WTC11 (cell line): ENCODE results near the gene SNRPA.

Experiments
- E2F4 ChIP-seq: sonication (generic); formaldehyde crosslinking; IDR thresholded peaks from 2 replicates; pipeline ENCODE4 v1.8.1; 2022; ENCODE audit warnings: low read depth, mild to moderate bottlenecking, moderate library complexity, missing genetic modification reagents, borderline replicate concordance
- FOXP1 ChIP-seq: sonication (generic); formaldehyde crosslinking; IDR thresholded peaks from 2 replicates; pipeline ENCODE4 v1.8.0; 2022; ENCODE audit warnings: missing genetic modification reagents, mild to moderate bottlenecking, moderate library complexity, borderline replicate concordance
- HMGA2 ChIP-seq: fragments of 250-450 bp; sonication (Bioruptor Pico); IDR thresholded peaks from 2 replicates; pipeline ENCODE4 v1.4.0; 2021; ENCODE audit warnings: mild to moderate bottlenecking, moderate library complexity
- MAX ChIP-seq: sonication (generic); formaldehyde crosslinking; IDR thresholded peaks from 2 replicates; pipeline ENCODE4 v1.8.0; 2022; ENCODE audit warnings: mild to moderate bottlenecking, missing genetic modification reagents
- MYBL2 ChIP-seq: sonication (generic); formaldehyde crosslinking; IDR thresholded peaks from 2 replicates; pipeline ENCODE4 v1.8.1; 2023; ENCODE audit warnings: mild to moderate bottlenecking, moderate library complexity, missing genetic modification reagents
- NR2C2 ChIP-seq: sonication (generic); formaldehyde crosslinking; IDR thresholded peaks from 2 replicates; pipeline ENCODE4 v1.8.0; 2022; ENCODE audit warnings: mild to moderate bottlenecking, missing genetic modification reagents
- ZNF219 ChIP-seq: sonication (generic); formaldehyde crosslinking; IDR thresholded peaks from 2 replicates; pipeline ENCODE4 v1.8.0; 2023; ENCODE audit warnings: missing genetic modification reagents, mild to moderate bottlenecking, borderline replicate concordance
- TF ChIP-seq, protein P1 (sequence below): fragments of 200-600 bp; IDR thresholded peaks from 2 replicates; pipeline ENCODE4 v1.8.0; 2022; ENCODE audit warnings: antibody characterized with exemption
- TF ChIP-seq, protein P2 (sequence below): sonication (generic); formaldehyde crosslinking; IDR thresholded peaks from 2 replicates; pipeline ENCODE4 v1.8.1; 2023; ENCODE audit warnings: mild to moderate bottlenecking, missing genetic modification reagents
- TF ChIP-seq, protein P3 (sequence below): fragments of 250-450 bp; sonication (Bioruptor Pico); IDR thresholded peaks from 2 replicates; pipeline ENCODE4 v1.9.0; 2021; ENCODE audit warnings: mild to moderate bottlenecking

GRCh38 chr19:40813182-40813581 lies 62.2 kb downstream of the SNRPA start:
- TF ChIP-seq, protein P1, sequence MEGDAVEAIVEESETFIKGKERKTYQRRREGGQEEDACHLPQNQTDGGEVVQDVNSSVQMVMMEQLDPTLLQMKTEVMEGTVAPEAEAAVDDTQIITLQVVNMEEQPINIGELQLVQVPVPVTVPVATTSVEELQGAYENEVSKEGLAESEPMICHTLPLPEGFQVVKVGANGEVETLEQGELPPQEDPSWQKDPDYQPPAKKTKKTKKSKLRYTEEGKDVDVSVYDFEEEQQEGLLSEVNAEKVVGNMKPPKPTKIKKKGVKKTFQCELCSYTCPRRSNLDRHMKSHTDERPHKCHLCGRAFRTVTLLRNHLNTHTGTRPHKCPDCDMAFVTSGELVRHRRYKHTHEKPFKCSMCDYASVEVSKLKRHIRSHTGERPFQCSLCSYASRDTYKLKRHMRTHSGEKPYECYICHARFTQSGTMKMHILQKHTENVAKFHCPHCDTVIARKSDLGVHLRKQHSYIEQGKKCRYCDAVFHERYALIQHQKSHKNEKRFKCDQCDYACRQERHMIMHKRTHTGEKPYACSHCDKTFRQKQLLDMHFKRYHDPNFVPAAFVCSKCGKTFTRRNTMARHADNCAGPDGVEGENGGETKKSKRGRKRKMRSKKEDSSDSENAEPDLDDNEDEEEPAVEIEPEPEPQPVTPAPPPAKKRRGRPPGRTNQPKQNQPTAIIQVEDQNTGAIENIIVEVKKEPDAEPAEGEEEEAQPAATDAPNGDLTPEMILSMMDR = no peak
- TF ChIP-seq E2F4 (CRISPR knock-in tag) (no peak), FOXP1 (no peak), HMGA2 (CRISPR knock-in tag) (no peak), NR2C2 (CRISPR knock-in tag) (no peak), MAX (CRISPR knock-in tag) (no peak), ZNF219 (CRISPR knock-in tag) (no peak), MYBL2 (no peak)
- TF ChIP-seq, protein P2, sequence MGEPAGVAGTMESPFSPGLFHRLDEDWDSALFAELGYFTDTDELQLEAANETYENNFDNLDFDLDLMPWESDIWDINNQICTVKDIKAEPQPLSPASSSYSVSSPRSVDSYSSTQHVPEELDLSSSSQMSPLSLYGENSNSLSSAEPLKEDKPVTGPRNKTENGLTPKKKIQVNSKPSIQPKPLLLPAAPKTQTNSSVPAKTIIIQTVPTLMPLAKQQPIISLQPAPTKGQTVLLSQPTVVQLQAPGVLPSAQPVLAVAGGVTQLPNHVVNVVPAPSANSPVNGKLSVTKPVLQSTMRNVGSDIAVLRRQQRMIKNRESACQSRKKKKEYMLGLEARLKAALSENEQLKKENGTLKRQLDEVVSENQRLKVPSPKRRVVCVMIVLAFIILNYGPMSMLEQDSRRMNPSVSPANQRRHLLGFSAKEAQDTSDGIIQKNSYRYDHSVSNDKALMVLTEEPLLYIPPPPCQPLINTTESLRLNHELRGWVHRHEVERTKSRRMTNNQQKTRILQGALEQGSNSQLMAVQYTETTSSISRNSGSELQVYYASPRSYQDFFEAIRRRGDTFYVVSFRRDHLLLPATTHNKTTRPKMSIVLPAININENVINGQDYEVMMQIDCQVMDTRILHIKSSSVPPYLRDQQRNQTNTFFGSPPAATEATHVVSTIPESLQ (CRISPR knock-in tag) = no peak
- TF ChIP-seq, protein P3, sequence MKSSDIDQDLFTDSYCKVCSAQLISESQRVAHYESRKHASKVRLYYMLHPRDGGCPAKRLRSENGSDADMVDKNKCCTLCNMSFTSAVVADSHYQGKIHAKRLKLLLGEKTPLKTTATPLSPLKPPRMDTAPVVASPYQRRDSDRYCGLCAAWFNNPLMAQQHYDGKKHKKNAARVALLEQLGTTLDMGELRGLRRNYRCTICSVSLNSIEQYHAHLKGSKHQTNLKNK (CRISPR knock-in tag) = no peak
